ENCODE results near the gene UNC45A. TPM values are rescaled to one million over a fixed set of nuclear protein-coding genes. Genes with fewer than 3 reads are reported as not detected.
A peak's percentile ranks its signal among the peaks of the same experiment; 100 is the strongest.

Gene UNC45A
- total and polyA plus RNA-seq, 5 donors = 24.0 to 32.8 (median 28.4) TPM

GRCh38 chr15:90947577-90948357, 12.7 kb downstream of the UNC45A start:
- DNase-seq = no peak
- H3K4me1 ChIP-seq (ENCODE audit: control insufficient read depth, insufficient read depth, low read length) = no peaks in the 10 kb centered on the region
- H3K9me3 ChIP-seq (ENCODE audit: control insufficient read depth, low read length) = no peaks in the 10 kb centered on the region
- no peaks in the 10 kb centered on the region for H3K27me3 ChIP-seq (ENCODE audit: control insufficient read depth, insufficient read depth)
- H3K27ac ChIP-seq (ENCODE audit: low read length) = no peak overlapping the region
- H3K4me3 ChIP-seq (ENCODE audit: low read length) = no peak overlapping the region
- 95% methylated on average over 18 of the region's 18 CpGs for WGBS
- intact Hi-C loops (cut with DNase I) = no loop called here
- peak in 1 of 2 donors; percentile 4 for ATAC-seq

DNA sequence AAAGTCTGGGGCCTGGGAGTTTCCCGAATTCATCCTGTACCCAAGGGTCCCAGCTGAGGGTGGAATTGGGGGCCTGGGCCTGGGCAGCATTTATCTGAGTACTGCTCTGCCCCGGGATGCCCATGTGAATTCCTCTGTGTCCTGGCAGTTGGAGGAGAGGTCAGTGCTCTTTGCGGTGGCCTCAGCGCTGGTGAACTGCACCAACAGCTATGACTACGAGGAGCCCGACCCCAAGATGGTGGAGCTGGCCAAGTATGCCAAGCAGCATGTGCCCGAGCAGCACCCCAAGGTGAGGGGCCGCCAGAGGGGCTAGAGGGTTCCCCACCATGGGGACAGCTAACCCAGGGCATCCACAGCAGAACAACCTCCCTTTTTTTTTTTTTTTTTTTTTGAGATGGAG, 13.4 kb downstream of the UNC45A start:
- no peaks in the 10 kb centered on the region for H3K4me1 ChIP-seq (ENCODE audit: control insufficient read depth, insufficient read depth, low read length)
- no peaks in the 10 kb centered on the region for H3K9me3 ChIP-seq (ENCODE audit: control insufficient read depth, low read length)
- no peak overlapping the region for H3K4me3 ChIP-seq (ENCODE audit: low read length)
- no peak overlapping the region for H3K27ac ChIP-seq (ENCODE audit: low read length)
- intact Hi-C loops (cut with DNase I) = no loop called here
- 96% methylated on average over 8 of the region's 8 CpGs for WGBS
- H3K27me3 ChIP-seq (ENCODE audit: control insufficient read depth, insufficient read depth) = no peaks in the 10 kb centered on the region
- no peak for DNase-seq
- no peak for ATAC-seq

- intact Hi-C loops (cut with DNase I) = loop anchor here in 2 of 4 donors (10.0 kb wide), 1 partner anchor 315 kb away; no protein-coding TSS in a partner anchor
- 92% methylated on average over 23 of the region's 23 CpGs for WGBS
- no peak for ATAC-seq
- Histone ChIP-seq H3K27me3 (ENCODE audit: control insufficient read depth, insufficient read depth) (no peaks in the 10 kb centered on the region), H3K9me3 (ENCODE audit: control insufficient read depth, low read length) (no peaks in the 10 kb centered on the region), H3K27ac (ENCODE audit: low read length) (no peak overlapping the region), H3K4me3 (ENCODE audit: low read length) (no peak overlapping the region), H3K4me1 (ENCODE audit: control insufficient read depth, insufficient read depth, low read length) (no peaks in the 10 kb centered on the region)
- no peak for DNase-seq
These were observed 15.0 kb downstream of the UNC45A start for GRCh38 chr15:90949979-90950675.

- Histone ChIP-seq H3K9me3 (ENCODE audit: control insufficient read depth, low read length) (no peaks in the 10 kb centered on the region), H3K4me1 (ENCODE audit: control insufficient read depth, insufficient read depth, low read length) (no peaks in the 10 kb centered on the region), H3K4me3 (ENCODE audit: low read length) (no peak overlapping the region), H3K27ac (ENCODE audit: low read length) (no peak overlapping the region), H3K27me3 (ENCODE audit: control insufficient read depth, insufficient read depth) (no peaks in the 10 kb centered on the region)
- intact Hi-C loops (cut with DNase I) = loop anchor here in 2 of 4 donors (10.0 kb wide), 1 partner anchor 314 kb away; no protein-coding TSS in a partner anchor
- DNase-seq (no peak), ATAC-seq (no peak)
- 98% methylated on average over 6 of the region's 6 CpGs for WGBS
These were observed 15.6 kb downstream of the UNC45A start for GRCh38 chr15:90950676-90951075.

DNA sequence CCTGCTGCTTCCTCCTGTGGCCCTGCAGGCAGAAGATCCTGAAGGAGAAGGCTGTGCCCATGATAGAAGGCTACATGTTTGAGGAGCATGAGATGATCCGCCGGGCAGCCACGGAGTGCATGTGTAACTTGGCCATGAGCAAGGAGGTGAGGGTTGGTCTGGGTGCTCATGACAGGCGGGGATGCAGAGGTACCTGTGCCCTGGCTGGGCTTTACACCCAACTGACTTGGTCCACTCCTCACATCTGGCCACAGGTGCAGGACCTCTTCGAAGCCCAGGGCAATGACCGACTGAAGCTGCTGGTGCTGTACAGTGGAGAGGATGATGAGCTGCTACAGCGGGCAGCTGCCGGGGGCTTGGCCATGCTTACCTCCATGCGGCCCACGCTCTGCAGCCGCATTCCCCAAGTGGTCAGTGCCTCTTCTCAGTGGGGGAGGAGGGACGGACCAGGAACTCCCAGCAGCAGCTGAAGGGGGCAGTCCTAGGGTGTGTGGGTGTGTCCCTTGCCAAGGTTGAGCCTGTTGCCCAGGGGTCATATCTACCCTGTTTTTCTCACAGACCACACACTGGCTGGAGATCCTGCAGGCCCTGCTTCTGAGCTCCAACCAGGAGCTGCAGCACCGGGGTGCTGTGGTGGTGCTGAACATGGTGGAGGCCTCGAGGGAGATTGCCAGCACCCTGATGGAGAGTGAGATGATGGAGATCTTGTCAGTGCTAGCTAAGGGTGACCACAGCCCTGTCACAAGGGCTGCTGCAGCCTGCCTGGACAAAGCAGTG, 18.0 kb downstream of the UNC45A start:
- peak in 1 of 3 donors; percentile 39 for DNase-seq
- no peaks in the 10 kb centered on the region for H3K4me1 ChIP-seq (ENCODE audit: control insufficient read depth, insufficient read depth, low read length)
- 90% methylated on average over 14 of the region's 14 CpGs for WGBS
- no peak overlapping the region for H3K27ac ChIP-seq (ENCODE audit: low read length)
- ATAC-seq = no peak
- no peaks in the 10 kb centered on the region for H3K27me3 ChIP-seq (ENCODE audit: control insufficient read depth, insufficient read depth)
- H3K4me3 ChIP-seq (ENCODE audit: low read length) = no peak overlapping the region
- intact Hi-C loops (cut with DNase I) = loop anchor here in 2 of 4 donors (10.0 kb wide), 1 partner anchor 312 kb away; no protein-coding TSS in a partner anchor
- no peaks in the 10 kb centered on the region for H3K9me3 ChIP-seq (ENCODE audit: control insufficient read depth, low read length)

DNA sequence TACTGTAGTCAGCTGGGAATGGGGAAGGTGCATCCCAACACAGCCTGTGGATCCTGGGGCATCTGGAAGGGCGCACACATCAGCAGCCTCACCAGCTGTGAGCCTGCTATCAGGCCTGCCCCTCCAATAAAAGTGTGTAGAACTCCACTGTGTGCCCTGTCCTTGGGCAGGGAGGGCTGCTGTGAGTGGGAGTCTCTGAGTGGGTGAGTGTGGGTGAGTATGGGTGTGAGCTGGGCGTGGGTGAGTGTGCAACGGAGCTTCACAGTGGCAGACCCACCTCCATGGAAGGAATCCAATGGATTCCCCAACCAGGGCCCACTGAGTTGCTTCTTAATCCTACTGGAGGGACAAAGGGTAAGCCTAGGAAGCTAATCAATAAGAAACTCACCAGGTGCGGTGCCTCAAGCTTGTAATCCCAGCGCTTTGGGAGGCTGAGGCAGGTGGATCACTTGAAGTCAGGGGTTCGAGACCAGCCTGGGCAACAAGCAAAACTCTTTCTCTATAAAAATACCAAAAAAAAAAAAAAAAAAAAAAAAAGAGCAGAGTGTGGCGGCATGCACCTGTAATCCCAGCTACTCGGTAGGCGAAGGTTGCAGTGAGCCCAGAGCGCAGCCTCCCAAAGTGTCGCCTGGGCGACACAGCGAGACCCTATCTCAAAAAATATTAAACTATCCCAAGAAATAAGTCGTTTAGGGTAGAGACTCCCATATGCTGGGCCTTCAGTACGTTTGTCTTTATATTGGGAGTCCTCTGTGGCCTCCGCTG, 19.0 kb downstream of the UNC45A start:
- Histone ChIP-seq H3K9me3 (ENCODE audit: control insufficient read depth, low read length) (no peaks in the 10 kb centered on the region), H3K4me3 (ENCODE audit: low read length) (no peak overlapping the region), H3K4me1 (ENCODE audit: control insufficient read depth, insufficient read depth, low read length) (no peaks in the 10 kb centered on the region), H3K27me3 (ENCODE audit: control insufficient read depth, insufficient read depth) (no peaks in the 10 kb centered on the region), H3K27ac (ENCODE audit: low read length) (no peak overlapping the region)
- intact Hi-C loops (cut with DNase I) = loop anchor here in 2 of 4 donors (10.0 kb wide), 1 partner anchor 311 kb away; no protein-coding TSS in a partner anchor
- 73% methylated on average over 16 of the region's 16 CpGs for WGBS
- ATAC-seq (no peak), DNase-seq (peak in 1 of 3 donors; percentile 48)

GRCh38 chr15:90954712-90955623, 19.9 kb downstream of the UNC45A start, which contains the start of gene RCCD1:
RCCD1 (plus strand) TSS chr15:90954884; CDS start chr15:90956735, 1,851 bp downstream.
- ATAC-seq (peak; percentile 94 to 95), DNase-seq (peak; percentile 97 to 99 (median 98))
- no peaks in the 10 kb centered on the region for H3K27me3 ChIP-seq (ENCODE audit: control insufficient read depth, insufficient read depth)
- intact Hi-C loops (cut with DNase I) = loop anchor here in 3 of 4 donors (5.0 to 10.0 kb wide), 4 partner anchors 92 to 317 kb away; no protein-coding TSS in a partner anchor
- no peaks in the 10 kb centered on the region for H3K4me1 ChIP-seq (ENCODE audit: control insufficient read depth, insufficient read depth, low read length)
- no peaks in the 10 kb centered on the region for H3K9me3 ChIP-seq (ENCODE audit: control insufficient read depth, low read length)
- WGBS = 3% methylated on average over 69 of the region's 69 CpGs
- peak within 1 kb of the TSS; percentile 54 for H3K4me3 ChIP-seq (ENCODE audit: low read length)
- peak within 1 kb of the TSS; percentile 71 for H3K27ac ChIP-seq (ENCODE audit: low read length)

GRCh38 chr15:90955624-90956273, 20.7 kb downstream of the UNC45A start:
- intact Hi-C loops (cut with DNase I) = loop anchor here in 3 of 4 donors (5.0 to 10.0 kb wide), 4 partner anchors 92 to 317 kb away; no protein-coding TSS in a partner anchor
- 73% methylated on average over 20 of the region's 20 CpGs for WGBS
- Histone ChIP-seq H3K4me1 (ENCODE audit: control insufficient read depth, insufficient read depth, low read length) (no peaks in the 10 kb centered on the region), H3K27ac (ENCODE audit: low read length) (no peak overlapping the region), H3K27me3 (ENCODE audit: control insufficient read depth, insufficient read depth) (no peaks in the 10 kb centered on the region), H3K4me3 (ENCODE audit: low read length) (no peak overlapping the region), H3K9me3 (ENCODE audit: control insufficient read depth, low read length) (no peaks in the 10 kb centered on the region)
- ATAC-seq (no peak), DNase-seq (no peak)

Data from right cardiac atrium (tissue), 5 donors.